GM20000 (cell line): ENCODE results near the gene TUBGCP6.

Experiments
- DNase-seq: peaks from one replicate; pipeline ENCODE4 v3.0.0; 2012; ENCODE audit warnings: low spot score
- CTCF ChIP-seq: IDR thresholded peaks from 2 replicates; pipeline ENCODE4 v1.5.1; 2012; ENCODE audit warnings: mild to moderate bottlenecking, control low read depth; ENCODE audit errors: extremely low read depth, missing control alignments

TUBGCP6 gene

GRCh38 chr22:50247748-50248147 lies 2.9 kb upstream of the TUBGCP6 start:
- DNase-seq = peak; percentile 75
- no peak for TF ChIP-seq CTCF

GRCh38 chr22:50246242-50247175 lies 1.7 kb upstream of the TUBGCP6 start:
- DNase-seq = no peak
- TF ChIP-seq CTCF = no peak

- DNase-seq = no peak
- no peak for TF ChIP-seq CTCF
Observed at GRCh38 chr22:50245214-50246072, 620 bp upstream of the TUBGCP6 start.

- TF ChIP-seq CTCF = no peak
- DNase-seq = no peak
Observed at GRCh38 chr22:50243685-50244419, 971 bp downstream of the TUBGCP6 start.

GRCh38 chr22:50242406-50242949 lies 2.3 kb downstream of the TUBGCP6 start:
- no peak for TF ChIP-seq CTCF
- DNase-seq = no peak

GRCh38 chr22:50238755-50239154 lies 6.1 kb downstream of the TUBGCP6 start:
- no peak for TF ChIP-seq CTCF
- no peak for DNase-seq
